Activated CD8-positive, alpha-beta memory T cell treated with anti-CD3 and anti-CD28 coated beads, Interleukin-2, amount 10 ng/mL, durations not matched to agents 7 days and 5 days (primary cell): ENCODE data around the gene ARPC2. TPM values are rescaled to one million over a fixed set of nuclear protein-coding genes. Genes with fewer than 3 reads are reported as not detected.
"Not testable (repeated sequence)": the region's sequence is repeated elsewhere in the genome, so short reads cannot be mapped to it uniquely, and the experiment has no call there.

Source experiments
- ATAC-seq: fragments of 150-1000 bp; cut with Tn5 transposase; one replicate; pipeline ENCODE4 v1.10.0; 2021; ENCODE audit warnings: moderate library complexity
- CTCF ChIA-PET: fragments of 350-600 bp; sonication (Branson Sonifier 250); formaldehyde crosslinking; loops from one replicate; lab custom pipeline; 2021; ENCODE audit warnings: antibody characterized with exemption; lab: Charles Lee
- DNase-seq: peaks from one replicate; pipeline ENCODE4 v3.0.0-alpha.2; 2020
- H3K27ac Mint-ChIP-seq: one replicate; pipeline ENCODE4 v1.8.0; 2021; ENCODE audit warnings: mild to moderate bottlenecking, mixed read lengths
- H3K27me3 Mint-ChIP-seq: one replicate; pipeline ENCODE4 v1.8.0; 2021; ENCODE audit warnings: mixed read lengths
- H3K36me3 Mint-ChIP-seq: one replicate; pipeline ENCODE4 v1.8.0; 2021; ENCODE audit warnings: mild to moderate bottlenecking, mixed read lengths
- H3K4me1 Mint-ChIP-seq: one replicate; pipeline ENCODE4 v1.8.0; 2021; ENCODE audit warnings: mixed read lengths
- H3K4me3 Mint-ChIP-seq: one replicate; pipeline ENCODE4 v1.8.0; 2021; ENCODE audit warnings: mild to moderate bottlenecking, moderate library complexity, mixed read lengths
- H3K9me3 Mint-ChIP-seq: one replicate; pipeline ENCODE4 v1.8.0; 2022; ENCODE audit warnings: low read depth, mixed read lengths
- total RNA-seq, 2 experiments: library from RNA; stranded (reverse); gene quantifications; one replicate each; pipeline ENCODE4 v1.2.3, GENCODE V29; 2021

ARPC2 gene
- 100 to 1,000 TPM; 742 to 839 TPM for total RNA-seq

GRCh38 chr2:218216674-218217359 lies at the start of gene ARPC2:
Gene ARPC2 (plus strand): TSS chr2:218217189. CDS start chr2:218217471, 282 bp downstream.
- H3K36me3 Mint-ChIP-seq, result peaks cover 46% of the 10 kb centered on the region
- H3K27ac Mint-ChIP-seq, result peak within 1 kb of the TSS; percentile 93
- ATAC-seq (peak; percentile 74), DNase-seq (peak; percentile 96)
- H3K4me3 Mint-ChIP-seq, result peak within 1 kb of the TSS; percentile 87
- H3K4me1 Mint-ChIP-seq, result peaks cover 30% of the 10 kb centered on the region
- no peaks in the 10 kb centered on the region for H3K9me3 Mint-ChIP-seq
- peaks cover 2% of the 10 kb centered on the region for H3K27me3 Mint-ChIP-seq
- CTCF ChIA-PET, result interaction anchor here (0.9 to 2.8 kb wide), 6 partner anchors 9 to 53 kb away, joined by 3 to 25 read pairs (median 4); partner anchors contain the start of genes AAMP and PNKD

DNA sequence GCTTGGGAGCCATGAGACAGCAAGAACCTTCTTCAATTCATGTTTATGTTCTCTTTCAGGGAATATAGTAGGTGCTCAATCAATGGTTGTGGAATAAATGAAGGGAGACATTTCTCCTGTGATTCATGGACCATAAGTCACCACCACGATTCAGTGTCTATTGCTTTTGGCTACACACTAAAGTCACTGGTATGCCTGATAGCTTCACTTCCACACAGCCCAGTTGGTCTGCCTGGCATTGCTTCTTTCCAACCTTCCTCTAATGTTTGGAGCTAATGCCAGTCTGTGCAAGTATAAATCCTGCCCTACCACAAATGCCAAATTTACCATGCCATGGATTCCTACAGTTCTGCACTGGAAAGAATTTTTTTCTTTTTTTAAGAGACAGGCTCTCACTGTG lies 49.0 kb upstream of the ARPC2 start:
- DNase-seq, result no peak
- no peaks in the 10 kb centered on the region for H3K9me3 Mint-ChIP-seq
- H3K27ac Mint-ChIP-seq, result no peak overlapping the region
- peaks cover 37% of the 10 kb centered on the region for H3K27me3 Mint-ChIP-seq
- peaks cover 20% of the 10 kb centered on the region for H3K4me1 Mint-ChIP-seq
- no peak overlapping the region for H3K4me3 Mint-ChIP-seq
- no peak for ATAC-seq
- no peaks in the 10 kb centered on the region for H3K36me3 Mint-ChIP-seq
- CTCF ChIA-PET, result interaction anchor here (0.7 to 2.7 kb wide), 8 partner anchors 14 to 106 kb away, joined by 3 to 21 read pairs (median 4); partner anchors contain the start of genes AAMP and PNKD

DNA sequence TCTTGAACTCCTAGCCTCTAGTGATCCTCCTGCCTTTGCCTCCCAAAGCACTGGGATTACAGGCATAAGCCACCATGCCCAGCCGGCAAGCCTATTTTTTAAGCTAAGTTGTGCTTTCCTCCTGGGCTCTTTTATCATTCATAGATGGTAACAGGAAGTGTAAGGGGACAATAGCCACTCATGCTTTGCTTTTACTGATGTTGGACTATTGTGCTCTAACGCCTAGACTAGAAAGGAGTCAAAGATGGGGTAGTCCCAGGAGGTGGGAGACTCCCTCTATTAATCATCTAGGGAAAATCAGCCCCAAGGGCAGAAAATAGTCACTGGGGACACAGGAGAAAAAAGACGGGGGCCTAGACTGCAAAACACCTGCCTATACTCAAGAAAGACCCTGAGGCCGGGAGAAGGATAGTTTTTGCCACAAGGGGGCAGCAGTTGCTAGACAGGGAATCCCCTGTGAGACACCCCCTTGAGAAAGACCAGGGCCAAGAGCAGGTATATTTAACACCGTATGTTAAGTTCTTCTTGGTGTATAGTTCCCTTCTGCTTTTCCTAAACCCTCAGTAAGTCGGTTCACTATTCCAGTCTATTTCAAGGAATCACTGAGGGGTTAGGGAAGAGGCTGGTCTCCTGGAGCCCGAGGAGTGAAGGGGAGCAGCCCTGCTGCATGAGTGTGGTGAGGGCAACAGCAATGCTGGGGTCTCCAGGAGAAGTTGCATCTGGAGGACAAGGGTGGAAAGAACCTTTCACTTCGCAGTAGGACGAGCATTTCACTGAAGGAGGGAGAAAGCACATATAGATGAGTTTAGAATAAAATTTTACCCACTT lies 48.1 kb upstream of the ARPC2 start:
- ATAC-seq, result peak; percentile 74
- CTCF ChIA-PET, result interaction anchor here (0.8 to 2.7 kb wide), 8 partner anchors 9 to 105 kb away, joined by 3 to 21 read pairs (median 4); no protein-coding TSS in a partner anchor
- Mint-ChIP-seq H3K27ac (no peak overlapping the region), H3K36me3 (no peaks in the 10 kb centered on the region), H3K4me3 (no peak overlapping the region), H3K27me3 (peaks cover 37% of the 10 kb centered on the region), H3K9me3 (no peaks in the 10 kb centered on the region), H3K4me1 (peaks cover 20% of the 10 kb centered on the region)
- DNase-seq, result peak; percentile 82

DNA sequence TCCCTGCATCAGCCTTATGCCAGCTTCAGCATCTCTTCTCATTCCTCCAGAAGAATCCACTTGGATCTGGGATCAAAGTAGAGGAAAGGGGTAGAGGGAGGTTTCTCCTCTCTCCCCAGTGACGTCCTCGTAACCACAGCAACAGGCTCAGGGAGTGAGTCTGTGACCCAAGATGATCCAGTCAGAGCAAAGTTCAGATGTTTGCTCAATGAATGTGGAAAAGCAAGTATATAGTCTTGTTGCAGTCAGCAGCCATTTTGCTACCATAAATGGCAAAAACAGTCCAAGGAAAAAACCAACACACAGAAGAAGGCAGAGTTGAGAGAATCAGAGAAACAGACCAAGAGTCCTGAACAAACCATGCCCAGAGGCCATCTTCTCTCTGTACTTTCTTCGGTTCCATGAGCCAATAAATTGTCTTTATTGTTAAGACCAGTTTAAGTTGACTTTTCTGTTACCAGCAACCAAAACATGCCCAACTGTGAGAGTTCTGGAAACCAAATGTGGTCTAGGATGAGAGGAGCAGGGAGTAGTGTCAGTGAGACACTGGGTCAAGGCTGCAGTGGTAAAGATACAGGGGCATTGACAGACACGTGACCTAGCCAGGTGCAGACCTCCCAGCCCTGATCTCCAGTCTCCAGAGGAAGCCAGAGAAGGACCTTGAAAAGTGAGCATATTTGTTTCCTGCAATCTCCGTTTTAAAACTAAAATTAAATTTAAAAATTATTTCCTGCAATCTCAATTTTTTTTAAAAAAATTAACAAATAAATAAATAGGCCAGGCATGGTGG lies 47.0 kb upstream of the ARPC2 start:
- Mint-ChIP-seq H3K27me3 (peaks cover 27% of the 10 kb centered on the region), H3K4me1 (peaks cover 20% of the 10 kb centered on the region), H3K4me3 (no peak overlapping the region), H3K27ac (no peak overlapping the region), H3K36me3 (no peaks in the 10 kb centered on the region), H3K9me3 (no peaks in the 10 kb centered on the region)
- no peak for ATAC-seq
- CTCF ChIA-PET, result interaction anchor here (0.6 to 1.4 kb wide), 4 partner anchors 10 to 14 kb away, joined by 3 read pairs; no protein-coding TSS in a partner anchor
- DNase-seq, result no peak

DNA sequence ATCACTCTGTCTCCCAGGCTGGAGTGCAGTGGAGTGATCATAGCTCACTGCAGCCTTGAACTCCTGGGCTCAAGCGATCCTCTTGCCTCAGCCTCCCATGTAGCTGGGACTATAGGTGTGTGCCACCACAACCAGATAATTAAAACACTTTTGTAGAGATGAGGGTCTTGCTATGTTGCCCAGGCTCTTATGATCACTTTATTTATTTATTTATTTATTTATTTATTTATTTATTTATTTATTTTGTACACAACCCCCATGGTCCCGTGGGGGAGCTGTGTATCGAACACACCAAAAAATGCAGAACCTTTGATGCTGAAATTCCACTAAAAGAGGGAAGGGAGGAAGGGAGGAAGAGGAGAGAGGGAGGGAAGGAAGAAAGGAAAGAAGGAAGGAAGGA lies 45.2 kb upstream of the ARPC2 start:
- H3K36me3 Mint-ChIP-seq, H3K9me3 Mint-ChIP-seq, H3K27ac Mint-ChIP-seq, ATAC-seq, H3K4me3 Mint-ChIP-seq, DNase-seq: not testable (repeated sequence)
- H3K27me3 Mint-ChIP-seq, result peaks cover 19% of the 10 kb centered on the region
- CTCF ChIA-PET, result interaction anchor here (2.7 kb wide), 1 partner anchor 86 kb away, joined by 11 read pairs; no protein-coding TSS in a partner anchor
- H3K4me1 Mint-ChIP-seq, result peaks cover 15% of the 10 kb centered on the region

GRCh38 chr2:218172845-218173244 lies 44.1 kb upstream of the ARPC2 start:
- CTCF ChIA-PET, result interaction anchor here (2.7 kb wide), 1 partner anchor 85 kb away, joined by 11 read pairs; no protein-coding TSS in a partner anchor
- no peaks in the 10 kb centered on the region for H3K36me3 Mint-ChIP-seq
- no peak overlapping the region for H3K27ac Mint-ChIP-seq
- H3K4me1 Mint-ChIP-seq, result peaks cover 5% of the 10 kb centered on the region
- ATAC-seq (no peak), DNase-seq (no peak)
- H3K27me3 Mint-ChIP-seq, result peaks cover 19% of the 10 kb centered on the region
- H3K9me3 Mint-ChIP-seq, result no peaks in the 10 kb centered on the region
- no peak overlapping the region for H3K4me3 Mint-ChIP-seq

DNA sequence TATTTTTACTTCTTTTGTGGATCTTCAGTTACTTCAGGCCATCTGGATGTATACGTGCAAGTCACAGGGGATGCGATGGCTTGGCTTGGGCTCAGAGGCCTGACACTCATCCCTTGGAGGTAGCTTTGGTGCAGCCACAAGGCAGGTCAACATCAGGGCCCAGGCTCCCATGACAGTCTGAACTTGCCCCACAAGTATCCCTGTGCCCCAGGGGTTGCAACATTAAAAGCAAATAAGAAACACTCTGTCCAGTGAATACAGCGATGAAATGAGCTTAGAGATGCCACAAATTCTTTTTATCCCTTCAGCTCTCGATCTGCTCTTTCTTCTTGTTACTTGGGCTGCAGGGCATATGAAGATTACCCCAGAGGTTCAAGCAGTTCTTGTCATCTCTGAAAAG lies 37.2 kb upstream of the ARPC2 start:
- H3K27ac Mint-ChIP-seq, result no peak overlapping the region

GRCh38 chr2:218180467-218181114 lies 36.4 kb upstream of the ARPC2 start:
- no peak overlapping the region for H3K27ac Mint-ChIP-seq
- H3K36me3 Mint-ChIP-seq, result no peaks in the 10 kb centered on the region
- peaks cover under 1% of the 10 kb centered on the region for H3K4me1 Mint-ChIP-seq
- CTCF ChIA-PET, result interaction anchor here (1.0 to 1.3 kb wide), 3 partner anchors 11 to 77 kb away, joined by 3 to 5 read pairs (median 4); partner anchors contain the start of gene CXCR1
- ATAC-seq, result no peak
- H3K4me3 Mint-ChIP-seq, result no peak overlapping the region
- H3K27me3 Mint-ChIP-seq, result peaks cover 19% of the 10 kb centered on the region
- DNase-seq, result no peak
- no peaks in the 10 kb centered on the region for H3K9me3 Mint-ChIP-seq

More for the DNA sequence above, 37.2 kb upstream of the ARPC2 start:
- CTCF ChIA-PET, result no interaction called here
- peaks cover 19% of the 10 kb centered on the region for H3K27me3 Mint-ChIP-seq
- H3K9me3 Mint-ChIP-seq, result no peaks in the 10 kb centered on the region
- no peak overlapping the region for H3K4me3 Mint-ChIP-seq
- H3K4me1 Mint-ChIP-seq, result no peaks in the 10 kb centered on the region
- no peaks in the 10 kb centered on the region for H3K36me3 Mint-ChIP-seq
- DNase-seq, result no peak
- no peak for ATAC-seq

- Mint-ChIP-seq H3K27ac (no peak overlapping the region), H3K9me3 (no peaks in the 10 kb centered on the region), H3K36me3 (no peaks in the 10 kb centered on the region), H3K4me1 (peaks cover 15% of the 10 kb centered on the region), H3K4me3 (no peak overlapping the region), H3K27me3 (peaks cover 11% of the 10 kb centered on the region)
- CTCF ChIA-PET, result interaction anchor here (2.9 kb wide), 1 partner anchor 17 kb away, joined by 11 read pairs; the partner anchor contains the start of gene CXCR1
- ATAC-seq, result no peak
- no peak for DNase-seq
Observed at GRCh38 chr2:218184331-218184730, 32.7 kb upstream of the ARPC2 start.

DNA sequence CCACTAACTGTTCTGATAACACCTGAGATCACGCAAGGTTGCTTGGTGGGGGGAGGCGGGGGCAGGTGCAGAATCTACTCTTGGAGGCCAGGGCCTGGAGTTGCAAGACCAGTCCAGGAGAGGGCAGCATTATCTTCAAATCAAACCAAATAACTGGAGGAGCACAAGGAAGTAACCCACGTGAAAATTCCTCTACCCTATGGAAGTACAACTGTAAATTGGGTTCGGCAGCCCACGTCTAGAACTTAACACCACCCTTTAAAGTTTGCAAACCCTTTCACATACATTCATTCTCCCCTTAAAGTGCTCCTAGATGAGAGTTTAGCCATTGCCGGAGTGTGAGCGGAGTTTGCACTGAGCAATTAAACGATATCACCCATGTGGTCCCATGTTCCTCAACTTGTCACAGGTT lies 30.6 kb upstream of the ARPC2 start:
- Mint-ChIP-seq H3K36me3 (no peaks in the 10 kb centered on the region), H3K4me3 (no peak overlapping the region), H3K9me3 (no peaks in the 10 kb centered on the region), H3K27me3 (peaks cover 7% of the 10 kb centered on the region), H3K4me1 (peaks cover 15% of the 10 kb centered on the region), H3K27ac (no peak overlapping the region)
- ATAC-seq, result peak; percentile 95
- DNase-seq, result peak; percentile 81
- CTCF ChIA-PET, result interaction anchor here (0.7 to 4.1 kb wide), 8 partner anchors 15 to 79 kb away, joined by 3 to 22 read pairs (median 4); partner anchors contain the start of gene CXCR1

GRCh38 chr2:218186876-218187275 lies 30.1 kb upstream of the ARPC2 start:
- Mint-ChIP-seq H3K4me1 (peaks cover 15% of the 10 kb centered on the region), H3K9me3 (no peaks in the 10 kb centered on the region), H3K4me3 (no peak overlapping the region), H3K27me3 (peaks cover 4% of the 10 kb centered on the region), H3K27ac (peak overlapping the region; percentile 37), H3K36me3 (no peaks in the 10 kb centered on the region)
- DNase-seq, result no peak
- CTCF ChIA-PET, result interaction anchor here (0.7 to 4.1 kb wide), 11 partner anchors 20 to 115 kb away, joined by 3 to 22 read pairs (median 4); partner anchors contain the start of gene CXCR1
- ATAC-seq, result no peak
